Neural progenitor cell (in vitro differentiated cells): ENCODE data around the gene CCSER1. TPM values are rescaled to one million over a fixed set of nuclear protein-coding genes. Genes with fewer than 3 reads are reported as not detected.

Experiments used
- DNase-seq: peaks from one replicate; pipeline ENCODE4 v3.0.0-alpha.2; 2016; ENCODE audit warnings: low spot score
- H2AFZ ChIP-seq: fragments of 200-600 bp; sonication (generic); replicated peaks from 2 replicates; pipeline ENCODE4 v1.6.1; 2016; ENCODE audit warnings: antibody characterized with exemption
- H3F3A ChIP-seq: fragments of 200-600 bp; sonication (generic); 2 replicates; pipeline ENCODE4 v1.6.1; 2016; ENCODE audit warnings: antibody characterized with exemption, low read depth
- H3K27ac ChIP-seq: fragments of 200-600 bp; sonication (generic); 2 replicates; pipeline ENCODE4 v1.5.1; 2016; ENCODE audit warnings: mild to moderate bottlenecking
- H3K27me3 ChIP-seq: fragments of 200-600 bp; sonication (generic); 2 replicates; pipeline ENCODE4 v1.6.1; 2016; ENCODE audit warnings: mild to moderate bottlenecking, moderate library complexity
- H3K36me3 ChIP-seq: fragments of 200-600 bp; sonication (generic); 2 replicates; pipeline ENCODE4 v1.5.1; 2016
- H3K4me1 ChIP-seq: fragments of 200-600 bp; sonication (generic); 2 replicates; pipeline ENCODE4 v1.6.1; 2016; ENCODE audit warnings: mixed run types
- H3K4me2 ChIP-seq: fragments of 200-600 bp; sonication (generic); 2 replicates; pipeline ENCODE4 v1.6.1; 2016
- H3K4me3 ChIP-seq: fragments of 200-600 bp; sonication (generic); 2 replicates; pipeline ENCODE4 v1.5.1; 2016
- H3K79me2 ChIP-seq: fragments of 200-600 bp; sonication (generic); 2 replicates; pipeline ENCODE4 v1.6.1; 2016; ENCODE audit warnings: low read depth
- H3K9ac ChIP-seq: fragments of 200-600 bp; sonication (generic); 2 replicates; pipeline ENCODE4 v1.6.1; 2016
- H3K9me3 ChIP-seq: fragments of 200-600 bp; sonication (generic); 2 replicates; pipeline ENCODE4 v1.5.1; 2016; ENCODE audit warnings: low read depth
- H4K20me1 ChIP-seq: fragments of 200-600 bp; sonication (generic); 2 replicates; pipeline ENCODE4 v1.6.1; 2016; ENCODE audit warnings: low read depth
- H3K27ac Mint-ChIP-seq: 3 replicates; pipeline ENCODE4 v1.8.0; 2021; ENCODE audit warnings: mixed read lengths
- H3K27me3 Mint-ChIP-seq: 2 replicates; pipeline ENCODE4 v1.8.0; 2022; ENCODE audit warnings: low read depth, mild to moderate bottlenecking, inconsistent platforms, moderate library complexity, mixed read lengths; ENCODE audit not compliant: insufficient read depth
- H3K36me3 Mint-ChIP-seq: 3 replicates; pipeline ENCODE4 v1.8.0; 2021; ENCODE audit warnings: mixed read lengths
- H3K4me1 Mint-ChIP-seq: 3 replicates; pipeline ENCODE4 v1.8.0; 2021; ENCODE audit warnings: mixed read lengths
- H3K4me3 Mint-ChIP-seq: 3 replicates; pipeline ENCODE4 v1.8.0; 2021; ENCODE audit warnings: mild to moderate bottlenecking, moderate library complexity, mixed read lengths
- H3K9me3 Mint-ChIP-seq: 3 replicates; pipeline ENCODE4 v1.8.0; 2020; ENCODE audit warnings: mixed read lengths
- EZH2 ChIP-seq: fragments of 200-600 bp; sonication (generic); IDR thresholded peaks from 2 replicates; pipeline ENCODE4 v1.6.1; 2017; ENCODE audit warnings: antibody characterized with exemption, mild to moderate bottlenecking, moderate library complexity
- EZH2phosphoT487 ChIP-seq: fragments of 200-600 bp; sonication (generic); IDR thresholded peaks from 2 replicates; pipeline ENCODE4 v1.6.1; 2017; ENCODE audit warnings: antibody characterized with exemption
- total RNA-seq: library from RNA; depleted of rRNA; stranded (reverse); fragments of >200 nt; gene quantifications from 2 replicates; pipeline ENCODE4 v1.2.3, GENCODE V29; 2015; ENCODE audit warnings: low replicate concordance
- TF ChIP-seq, protein P1 (sequence below): fragments of 200-600 bp; sonication (generic); IDR thresholded peaks from 2 replicates; pipeline ENCODE4 v1.5.1; 2017; ENCODE audit warnings: antibody characterized with exemption, mild to moderate bottlenecking

The CCSER1 gene
- total RNA-seq, 1 donor from 2014 or later, result 0.77 TPM

DNA sequence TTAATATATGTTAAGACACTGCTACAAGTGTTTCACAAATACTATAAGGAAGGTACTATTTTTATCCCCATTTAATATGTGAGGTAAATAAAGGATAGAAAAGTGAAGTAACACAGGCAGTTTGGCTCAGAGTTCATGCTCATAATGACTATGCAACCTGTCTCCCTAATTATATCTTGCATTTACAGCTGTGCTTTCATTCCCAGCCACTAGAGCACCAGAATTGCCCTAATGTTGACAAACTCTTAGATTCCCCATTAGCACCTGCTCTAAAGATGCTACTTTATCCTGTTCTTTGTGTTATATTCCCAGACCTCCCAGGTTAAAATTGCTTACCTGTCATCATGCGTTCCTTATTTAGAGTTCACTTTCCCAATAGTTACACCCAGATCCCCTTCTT lies 833.6 kb downstream of the CCSER1 start:
- H3K4me2 ChIP-seq, result no peak overlapping the region
- no peaks in the 10 kb centered on the region for H3K9me3 ChIP-seq
- H3K27ac ChIP-seq, result no peak overlapping the region
- no peak overlapping the region for H3K9ac ChIP-seq
- H3K4me3 Mint-ChIP-seq, result no peak overlapping the region
- peak overlapping the region; percentile 21 for H2AFZ ChIP-seq
- H4K20me1 ChIP-seq, result no peaks in the 10 kb centered on the region
- H3F3A ChIP-seq, result no peaks in the 10 kb centered on the region
- H3K4me1 Mint-ChIP-seq, result no peaks in the 10 kb centered on the region
- no peaks in the 10 kb centered on the region for H3K79me2 ChIP-seq
- H3K27me3 Mint-ChIP-seq, result no peaks in the 10 kb centered on the region
- H3K4me3 ChIP-seq, result no peak overlapping the region
- no peaks in the 10 kb centered on the region for H3K9me3 Mint-ChIP-seq
- no peaks in the 10 kb centered on the region for H3K4me1 ChIP-seq
- TF ChIP-seq, protein P1, sequence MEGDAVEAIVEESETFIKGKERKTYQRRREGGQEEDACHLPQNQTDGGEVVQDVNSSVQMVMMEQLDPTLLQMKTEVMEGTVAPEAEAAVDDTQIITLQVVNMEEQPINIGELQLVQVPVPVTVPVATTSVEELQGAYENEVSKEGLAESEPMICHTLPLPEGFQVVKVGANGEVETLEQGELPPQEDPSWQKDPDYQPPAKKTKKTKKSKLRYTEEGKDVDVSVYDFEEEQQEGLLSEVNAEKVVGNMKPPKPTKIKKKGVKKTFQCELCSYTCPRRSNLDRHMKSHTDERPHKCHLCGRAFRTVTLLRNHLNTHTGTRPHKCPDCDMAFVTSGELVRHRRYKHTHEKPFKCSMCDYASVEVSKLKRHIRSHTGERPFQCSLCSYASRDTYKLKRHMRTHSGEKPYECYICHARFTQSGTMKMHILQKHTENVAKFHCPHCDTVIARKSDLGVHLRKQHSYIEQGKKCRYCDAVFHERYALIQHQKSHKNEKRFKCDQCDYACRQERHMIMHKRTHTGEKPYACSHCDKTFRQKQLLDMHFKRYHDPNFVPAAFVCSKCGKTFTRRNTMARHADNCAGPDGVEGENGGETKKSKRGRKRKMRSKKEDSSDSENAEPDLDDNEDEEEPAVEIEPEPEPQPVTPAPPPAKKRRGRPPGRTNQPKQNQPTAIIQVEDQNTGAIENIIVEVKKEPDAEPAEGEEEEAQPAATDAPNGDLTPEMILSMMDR, result peak; percentile 16
- TF ChIP-seq EZH2phosphoT487, result no peak
- H3K36me3 Mint-ChIP-seq, result no peaks in the 10 kb centered on the region
- H3K27me3 ChIP-seq, result no peaks in the 10 kb centered on the region
- no peaks in the 10 kb centered on the region for H3K36me3 ChIP-seq
- DNase-seq, result no peak
- H3K27ac Mint-ChIP-seq, result no peak overlapping the region

- Histone ChIP-seq H3K79me2 (no peaks in the 10 kb centered on the region), H3K27me3 (no peaks in the 10 kb centered on the region), H2AFZ (no peak overlapping the region), H4K20me1 (no peaks in the 10 kb centered on the region), H3K4me2 (no peak overlapping the region), H3K4me3 (no peak overlapping the region), H3F3A (no peaks in the 10 kb centered on the region), H3K36me3 (no peaks in the 10 kb centered on the region), H3K4me1 (no peaks in the 10 kb centered on the region), H3K9me3 (no peaks in the 10 kb centered on the region), H3K9ac (no peak overlapping the region), H3K27ac (no peak overlapping the region)
- Mint-ChIP-seq H3K27me3 (no peaks in the 10 kb centered on the region), H3K27ac (no peak overlapping the region), H3K9me3 (peaks cover 3% of the 10 kb centered on the region), H3K36me3 (no peaks in the 10 kb centered on the region), H3K4me3 (no peak overlapping the region), H3K4me1 (no peaks in the 10 kb centered on the region)
- DNase-seq, result no peak
- TF ChIP-seq, protein P1, result no peak
- no peak for TF ChIP-seq EZH2
Observed at GRCh38 chr4:90970021-90970420, 842.8 kb downstream of the CCSER1 start.

- H3K27ac ChIP-seq, result no peak overlapping the region
- H3K9me3 ChIP-seq, result no peaks in the 10 kb centered on the region
- no peak overlapping the region for H3K27ac Mint-ChIP-seq
- no peak overlapping the region for H2AFZ ChIP-seq
- DNase-seq, result no peak
- peaks cover 2% of the 10 kb centered on the region for H3K27me3 Mint-ChIP-seq
- TF ChIP-seq, protein P1, result no peak
- TF ChIP-seq EZH2phosphoT487, result no peak
- no peaks in the 10 kb centered on the region for H3K36me3 Mint-ChIP-seq
- no peaks in the 10 kb centered on the region for H3F3A ChIP-seq
- H3K4me3 ChIP-seq, result no peak overlapping the region
- H4K20me1 ChIP-seq, result no peaks in the 10 kb centered on the region
- H3K4me3 Mint-ChIP-seq, result no peak overlapping the region
- no peaks in the 10 kb centered on the region for H3K4me1 ChIP-seq
- no peaks in the 10 kb centered on the region for H3K79me2 ChIP-seq
- no peaks in the 10 kb centered on the region for H3K27me3 ChIP-seq
- H3K9ac ChIP-seq, result no peak overlapping the region
- H3K4me1 Mint-ChIP-seq, result no peaks in the 10 kb centered on the region
- no peaks in the 10 kb centered on the region for H3K36me3 ChIP-seq
- H3K4me2 ChIP-seq, result no peak overlapping the region
- no peaks in the 10 kb centered on the region for H3K9me3 Mint-ChIP-seq
Observed at GRCh38 chr4:90977726-90978125, 850.5 kb downstream of the CCSER1 start.

- no peak overlapping the region for H3K4me3 ChIP-seq
- Mint-ChIP-seq H3K4me3 (no peak overlapping the region), H3K27ac (no peak overlapping the region), H3K36me3 (no peaks in the 10 kb centered on the region), H3K27me3 (peaks cover 2% of the 10 kb centered on the region), H3K4me1 (no peaks in the 10 kb centered on the region), H3K9me3 (no peaks in the 10 kb centered on the region)
- TF ChIP-seq, protein P1, result no peak
- TF ChIP-seq EZH2phosphoT487 (no peak), EZH2 (no peak)
- no peak for DNase-seq
- H3K4me2 ChIP-seq, result no peak overlapping the region
- no peak overlapping the region for H3K9ac ChIP-seq
- no peak overlapping the region for H2AFZ ChIP-seq
- H3K27ac ChIP-seq, result no peak overlapping the region
- no peaks in the 10 kb centered on the region for H3K9me3 ChIP-seq
- H4K20me1 ChIP-seq, result no peaks in the 10 kb centered on the region
- no peaks in the 10 kb centered on the region for H3K79me2 ChIP-seq
- H3F3A ChIP-seq, result no peaks in the 10 kb centered on the region
- H3K4me1 ChIP-seq, result no peaks in the 10 kb centered on the region
- H3K36me3 ChIP-seq, result no peaks in the 10 kb centered on the region
- H3K27me3 ChIP-seq, result no peaks in the 10 kb centered on the region
Observed at GRCh38 chr4:90979556-90979955, 852.4 kb downstream of the CCSER1 start.
